ENCODE measurements around the gene PRKCB.
"Not testable (repeated sequence)": the region's sequence is repeated elsewhere in the genome, so short reads cannot be mapped to it uniquely, and the experiment has no call there.

The PRKCB gene

GRCh38 chr16:24053099-24053946, 217.5 kb downstream of the PRKCB start:
- DNase-seq = no peak

- no peak for DNase-seq
Observed at GRCh38 chr16:24054741-24055491, 219.1 kb downstream of the PRKCB start.

GRCh38 chr16:24062270-24062817, 226.6 kb downstream of the PRKCB start:
- no peak for DNase-seq

GRCh38 chr16:24069036-24069590, 233.3 kb downstream of the PRKCB start:
- DNase-seq = no peak

GRCh38 chr16:24070851-24071250, 235.1 kb downstream of the PRKCB start:
- DNase-seq = peak; percentile 5

GRCh38 chr16:24071666-24072360, 236.0 kb downstream of the PRKCB start:
- DNase-seq = no peak

GRCh38 chr16:24073321-24073720, 237.5 kb downstream of the PRKCB start:
- no peak for DNase-seq

- DNase-seq = no peak
Observed at GRCh38 chr16:24074574-24074973, 238.8 kb downstream of the PRKCB start.

GRCh38 chr16:24075302-24075701, 239.5 kb downstream of the PRKCB start:
- DNase-seq = no peak

- no peak for DNase-seq
Observed at GRCh38 chr16:24075931-24076716, 240.3 kb downstream of the PRKCB start.

GRCh38 chr16:24077292-24077691, 241.5 kb downstream of the PRKCB start:
- no peak for DNase-seq

- no peak for DNase-seq
Observed at GRCh38 chr16:24077966-24078365, 242.2 kb downstream of the PRKCB start.

- DNase-seq = no peak
Observed at GRCh38 chr16:24085666-24086065, 249.9 kb downstream of the PRKCB start.

- DNase-seq = no peak
Observed at GRCh38 chr16:24087891-24088410, 252.2 kb downstream of the PRKCB start.

- no peak for DNase-seq
Observed at GRCh38 chr16:24088767-24089166, 253.0 kb downstream of the PRKCB start.

- DNase-seq = no peak
Observed at GRCh38 chr16:24091125-24091524, 255.3 kb downstream of the PRKCB start.

GRCh38 chr16:24093049-24093448, 257.3 kb downstream of the PRKCB start:
- no peak for DNase-seq

- DNase-seq = no peak
Observed at GRCh38 chr16:24094660-24095059, 258.9 kb downstream of the PRKCB start.

GRCh38 chr16:24098896-24099295, 263.1 kb downstream of the PRKCB start:
- DNase-seq = no peak

- DNase-seq = no peak
Observed at GRCh38 chr16:24101431-24101830, 265.6 kb downstream of the PRKCB start.

- no peak for DNase-seq
Observed at GRCh38 chr16:24102209-24102660, 266.5 kb downstream of the PRKCB start.

GRCh38 chr16:24105471-24105870, 269.7 kb downstream of the PRKCB start:
- DNase-seq = not testable (repeated sequence)
